ENCODE data around the gene EPPIN. TPM values are rescaled to one million over a fixed set of nuclear protein-coding genes. Genes with fewer than 3 reads are reported as not detected.
"Not testable (repeated sequence)": the region's sequence is repeated elsewhere in the genome, so short reads cannot be mapped to it uniquely, and the experiment has no call there.

Gene EPPIN
- total and polyA plus RNA-seq, 4 donors: not detected

DNA sequence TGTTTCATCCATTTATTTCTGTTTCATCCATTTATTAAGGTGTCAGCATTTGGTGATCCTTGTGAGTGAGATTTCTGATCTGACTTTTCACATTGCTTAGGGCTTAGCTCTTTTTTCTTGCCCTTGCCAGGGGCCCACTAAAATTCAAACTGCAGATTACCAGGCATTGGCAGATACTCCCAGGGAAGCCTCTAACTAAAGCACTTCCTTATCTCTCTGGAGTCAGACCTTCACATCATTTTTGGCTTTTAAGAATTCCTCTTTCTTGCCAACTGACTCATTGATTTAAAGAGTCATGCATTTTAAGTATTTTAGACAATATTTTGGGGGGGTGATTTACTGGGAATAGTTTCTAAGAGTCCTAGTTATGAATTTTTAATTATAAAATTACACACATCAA, 34.5 kb upstream of the EPPIN start:
- H3K4me1 ChIP-seq (ENCODE audit: control insufficient read depth in 1 of 2, insufficient read depth in 2 of 2, low read length in 2 of 2): no peaks in the 10 kb centered on the region
- no peaks in the 10 kb centered on the region for H3K27me3 ChIP-seq (ENCODE audit: control insufficient read depth in 1 of 2, insufficient read depth in 2 of 2, low read length in 1 of 2)
- DNase-seq (no peak), ATAC-seq (ENCODE audit: low FRiP score) (no peak)
- intact Hi-C loops (cut with DNase I): no loop called here
- H3K36me3 ChIP-seq (ENCODE audit: control insufficient read depth in 1 of 2, insufficient read depth in 2 of 2, low read length in 1 of 2): no peaks in the 10 kb centered on the region
- H3K27ac ChIP-seq (ENCODE audit: low read depth in 1 of 2, low read length in 2 of 2): no peak overlapping the region
- no peaks in the 10 kb centered on the region for H3K9me3 ChIP-seq (ENCODE audit: control insufficient read depth, low read length)
- no peak overlapping the region for H3K4me3 ChIP-seq (ENCODE audit: low read length in 2 of 2)

GRCh38 chr20:45579184-45579583, 32.0 kb upstream of the EPPIN start, which contains the start of gene WFDC8:
Gene WFDC8 (minus strand): TSS chr20:45579284. CDS start chr20:45579247, 37 bp downstream.
- intact Hi-C loops (cut with DNase I): no loop called here
- Histone ChIP-seq H3K4me3 (ENCODE audit: low read length in 2 of 2) (no peak within 1 kb of the TSS), H3K27ac (ENCODE audit: low read depth in 1 of 2, low read length in 2 of 2) (no peak within 1 kb of the TSS), H3K36me3 (ENCODE audit: control insufficient read depth in 1 of 2, insufficient read depth in 2 of 2, low read length in 1 of 2) (no peaks in the 10 kb centered on the region), H3K27me3 (ENCODE audit: control insufficient read depth in 1 of 2, insufficient read depth in 2 of 2, low read length in 1 of 2) (no peaks in the 10 kb centered on the region), H3K4me1 (ENCODE audit: control insufficient read depth in 1 of 2, insufficient read depth in 2 of 2, low read length in 2 of 2) (no peaks in the 10 kb centered on the region), H3K9me3 (ENCODE audit: control insufficient read depth, low read length) (peaks cover 2% of the 10 kb centered on the region)
- WGBS, 2 donors: 57 to 64% methylated on average over 4 of the region's 4 CpGs
- no peak for ATAC-seq (ENCODE audit: low FRiP score)
- no peak for DNase-seq

- H3K9me3 ChIP-seq (ENCODE audit: control insufficient read depth, low read length): peaks cover 3% of the 10 kb centered on the region
- no peaks in the 10 kb centered on the region for H3K36me3 ChIP-seq (ENCODE audit: control insufficient read depth in 1 of 2, insufficient read depth in 2 of 2, low read length in 1 of 2)
- no peak overlapping the region for H3K27ac ChIP-seq (ENCODE audit: low read depth in 1 of 2, low read length in 2 of 2)
- DNase-seq (no peak), ATAC-seq (ENCODE audit: low FRiP score) (no peak)
- no peaks in the 10 kb centered on the region for H3K4me1 ChIP-seq (ENCODE audit: control insufficient read depth in 1 of 2, insufficient read depth in 2 of 2, low read length in 2 of 2)
- H3K27me3 ChIP-seq (ENCODE audit: control insufficient read depth in 1 of 2, insufficient read depth in 2 of 2, low read length in 1 of 2): no peaks in the 10 kb centered on the region
- H3K4me3 ChIP-seq (ENCODE audit: low read length in 2 of 2): no peak overlapping the region
- WGBS, 2 donors: 84 to 88% methylated on average over 1 of the region's 1 CpG
- intact Hi-C loops (cut with DNase I): no loop called here
These were observed 31.0 kb upstream of the EPPIN start for GRCh38 chr20:45578231-45578630.

- no peak for ATAC-seq (ENCODE audit: low FRiP score)
- intact Hi-C loops (cut with DNase I): no loop called here
- H3K9me3 ChIP-seq (ENCODE audit: control insufficient read depth, low read length): peaks cover 4% of the 10 kb centered on the region
- 1 to 6% methylated on average over 2 of the region's 2 CpGs for WGBS, 2 donors
- no peak overlapping the region for H3K27ac ChIP-seq (ENCODE audit: low read depth in 1 of 2, low read length in 2 of 2)
- H3K36me3 ChIP-seq (ENCODE audit: control insufficient read depth in 1 of 2, insufficient read depth in 2 of 2, low read length in 1 of 2): no peaks in the 10 kb centered on the region
- no peaks in the 10 kb centered on the region for H3K27me3 ChIP-seq (ENCODE audit: control insufficient read depth in 1 of 2, insufficient read depth in 2 of 2, low read length in 1 of 2)
- no peak for DNase-seq
- H3K4me3 ChIP-seq (ENCODE audit: low read length in 2 of 2): no peak overlapping the region
- no peaks in the 10 kb centered on the region for H3K4me1 ChIP-seq (ENCODE audit: control insufficient read depth in 1 of 2, insufficient read depth in 2 of 2, low read length in 2 of 2)
These were observed 29.8 kb upstream of the EPPIN start for GRCh38 chr20:45576995-45577394.

- no peak for DNase-seq
- Histone ChIP-seq H3K4me1 (ENCODE audit: control insufficient read depth in 1 of 2, insufficient read depth in 2 of 2, low read length in 2 of 2) (no peaks in the 10 kb centered on the region), H3K27me3 (ENCODE audit: control insufficient read depth in 1 of 2, insufficient read depth in 2 of 2, low read length in 1 of 2) (no peaks in the 10 kb centered on the region), H3K9me3 (ENCODE audit: control insufficient read depth, low read length) (peaks cover 4% of the 10 kb centered on the region), H3K4me3 (ENCODE audit: low read length in 2 of 2) (no peak overlapping the region), H3K36me3 (ENCODE audit: control insufficient read depth in 1 of 2, insufficient read depth in 2 of 2, low read length in 1 of 2) (no peaks in the 10 kb centered on the region), H3K27ac (ENCODE audit: low read depth in 1 of 2, low read length in 2 of 2) (no peak overlapping the region)
- 81 to 94% methylated on average over 3 of the region's 3 CpGs for WGBS, 2 donors
- no peak for ATAC-seq (ENCODE audit: low FRiP score)
- intact Hi-C loops (cut with DNase I): no loop called here
These were observed 28.7 kb upstream of the EPPIN start for GRCh38 chr20:45575931-45576330.

DNA sequence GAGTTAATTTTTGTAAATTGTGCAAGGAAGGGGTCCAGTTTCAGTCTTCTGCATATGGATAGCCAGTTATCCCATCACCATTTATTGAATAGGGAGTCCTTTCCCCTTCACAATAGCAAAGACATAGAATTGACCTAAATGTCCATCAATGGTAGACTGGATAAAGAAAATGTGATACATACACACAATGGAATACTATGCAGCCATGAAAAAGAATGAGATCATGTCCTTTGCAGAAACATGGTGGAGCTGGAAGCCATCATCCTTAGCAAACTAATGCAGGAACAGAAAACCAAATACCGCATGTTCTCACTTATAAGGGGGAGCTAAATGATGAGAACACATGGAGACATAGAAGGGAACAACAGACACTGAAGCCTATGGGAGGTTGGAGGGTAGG, 22.4 kb upstream of the EPPIN start:
- H3K36me3 ChIP-seq (ENCODE audit: control insufficient read depth in 1 of 2, insufficient read depth in 2 of 2, low read length in 1 of 2); H3K4me3 ChIP-seq (ENCODE audit: low read length in 2 of 2); ATAC-seq (ENCODE audit: low FRiP score); H3K4me1 ChIP-seq (ENCODE audit: control insufficient read depth in 1 of 2, insufficient read depth in 2 of 2, low read length in 2 of 2); H3K27ac ChIP-seq (ENCODE audit: low read depth in 1 of 2, low read length in 2 of 2); DNase-seq; intact Hi-C loops (cut with DNase I); H3K9me3 ChIP-seq (ENCODE audit: control insufficient read depth, low read length); H3K27me3 ChIP-seq (ENCODE audit: control insufficient read depth in 1 of 2, insufficient read depth in 2 of 2, low read length in 1 of 2): not testable (repeated sequence)
- 70 to 76% methylated on average over 1 of the region's 1 CpG for WGBS, 2 donors

DNA sequence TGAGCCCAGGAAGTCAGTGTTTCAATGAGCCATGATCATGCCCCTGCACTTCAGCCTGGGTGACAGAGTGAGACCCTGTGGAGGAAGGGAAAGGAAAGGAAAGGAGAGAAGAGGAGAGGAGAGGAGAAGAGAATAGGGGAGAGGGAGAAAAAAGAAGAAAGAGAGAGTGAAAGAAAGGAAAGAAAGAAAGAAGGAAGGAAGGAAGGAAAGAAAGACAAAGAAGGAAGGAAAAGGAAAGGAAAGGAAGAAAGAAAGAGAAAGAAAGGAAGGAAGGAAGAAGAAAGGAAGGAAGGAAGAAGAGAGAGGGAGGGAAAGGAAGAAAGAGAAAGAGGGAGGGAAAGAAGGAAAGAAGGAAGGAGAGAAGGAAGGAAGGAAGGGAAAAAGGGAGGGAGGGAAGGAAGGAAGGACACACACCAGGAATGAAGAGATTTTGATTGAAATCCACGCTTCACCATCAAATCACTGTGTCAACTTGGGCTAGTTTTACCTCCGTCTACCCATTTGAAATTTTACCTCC, 17.6 kb upstream of the EPPIN start:
- Histone ChIP-seq H3K4me1 (ENCODE audit: control insufficient read depth in 1 of 2, insufficient read depth in 2 of 2, low read length in 2 of 2) (no peaks in the 10 kb centered on the region), H3K9me3 (ENCODE audit: control insufficient read depth, low read length) (no peaks in the 10 kb centered on the region), H3K36me3 (ENCODE audit: control insufficient read depth in 1 of 2, insufficient read depth in 2 of 2, low read length in 1 of 2) (no peaks in the 10 kb centered on the region), H3K27ac (ENCODE audit: low read depth in 1 of 2, low read length in 2 of 2) (no peak overlapping the region), H3K27me3 (ENCODE audit: control insufficient read depth in 1 of 2, insufficient read depth in 2 of 2, low read length in 1 of 2) (no peaks in the 10 kb centered on the region), H3K4me3 (ENCODE audit: low read length in 2 of 2) (no peak overlapping the region)
- DNase-seq (no peak), ATAC-seq (ENCODE audit: low FRiP score) (no peak)
- 78 to 80% methylated on average over 2 of the region's 2 CpGs for WGBS, 2 donors
- intact Hi-C loops (cut with DNase I): no loop called here

DNA sequence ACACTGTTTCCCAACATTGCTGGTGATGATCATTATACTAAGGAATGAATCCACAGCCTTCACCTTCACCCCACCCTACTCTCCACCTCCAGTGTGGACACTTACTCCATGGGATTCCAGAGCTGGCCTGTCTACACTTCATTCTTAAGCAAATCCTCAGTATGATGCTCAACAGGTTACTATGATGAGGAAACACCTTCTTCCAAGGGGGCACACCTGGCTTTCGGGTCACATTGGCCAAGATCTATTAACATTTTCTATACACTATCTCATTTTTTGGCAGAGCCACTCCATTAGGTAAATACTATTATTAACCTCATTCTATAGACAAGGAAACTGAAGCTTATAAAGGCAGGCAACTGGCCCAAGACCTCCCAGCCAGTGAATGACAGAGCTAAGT, 8.0 kb upstream of the EPPIN start:
- Histone ChIP-seq H3K4me1 (ENCODE audit: control insufficient read depth in 1 of 2, insufficient read depth in 2 of 2, low read length in 2 of 2) (no peaks in the 10 kb centered on the region), H3K36me3 (ENCODE audit: control insufficient read depth in 1 of 2, insufficient read depth in 2 of 2, low read length in 1 of 2) (no peaks in the 10 kb centered on the region), H3K27me3 (ENCODE audit: control insufficient read depth in 1 of 2, insufficient read depth in 2 of 2, low read length in 1 of 2) (peaks cover 0 to 2% of the 10 kb centered on the region in 2 donors), H3K4me3 (ENCODE audit: low read length in 2 of 2) (no peak overlapping the region), H3K27ac (ENCODE audit: low read depth in 1 of 2, low read length in 2 of 2) (no peak overlapping the region), H3K9me3 (ENCODE audit: control insufficient read depth, low read length) (peaks cover 2% of the 10 kb centered on the region)
- DNase-seq: no peak
- ATAC-seq (ENCODE audit: low FRiP score): no peak
- intact Hi-C loops (cut with DNase I): no loop called here
- 72 to 74% methylated on average over 1 of the region's 1 CpG for WGBS, 2 donors

DNA sequence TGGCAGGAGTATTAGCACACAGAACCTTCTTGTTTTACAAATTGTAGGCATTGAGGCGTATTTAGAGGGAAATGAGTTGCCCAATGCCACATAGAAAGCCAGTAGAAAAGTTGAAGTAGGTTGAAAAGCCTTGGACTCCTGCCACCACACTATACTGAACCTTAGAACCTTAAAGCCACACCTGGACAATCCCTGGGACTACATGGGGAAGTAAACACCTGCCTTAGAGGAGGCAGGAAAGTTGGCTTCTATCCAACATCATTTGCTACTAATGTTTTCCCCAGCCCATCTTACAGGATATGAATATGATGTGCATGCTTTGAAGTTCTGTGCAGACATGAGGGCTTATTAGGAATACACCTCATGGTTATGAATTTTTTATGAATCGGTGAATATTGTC, 5.3 kb upstream of the EPPIN start:
- WGBS, 2 donors: 75% methylated on average over 2 of the region's 2 CpGs
- intact Hi-C loops (cut with DNase I): no loop called here
- H3K27ac ChIP-seq (ENCODE audit: low read depth in 1 of 2, low read length in 2 of 2): no peak overlapping the region
- no peaks in the 10 kb centered on the region for H3K36me3 ChIP-seq (ENCODE audit: control insufficient read depth in 1 of 2, insufficient read depth in 2 of 2, low read length in 1 of 2)
- H3K4me1 ChIP-seq (ENCODE audit: control insufficient read depth in 1 of 2, insufficient read depth in 2 of 2, low read length in 2 of 2): no peaks in the 10 kb centered on the region
- ATAC-seq (ENCODE audit: low FRiP score) (no peak), DNase-seq (no peak)
- H3K4me3 ChIP-seq (ENCODE audit: low read length in 2 of 2): no peak overlapping the region
- peaks cover 0 to 2% of the 10 kb centered on the region in 2 donors for H3K27me3 ChIP-seq (ENCODE audit: control insufficient read depth in 1 of 2, insufficient read depth in 2 of 2, low read length in 1 of 2)
- H3K9me3 ChIP-seq (ENCODE audit: control insufficient read depth, low read length): peaks cover 2% of the 10 kb centered on the region
